D341Med (cell line): ENCODE results near the gene NHERF2.

Experiments
- DNase-seq: peaks from one replicate; pipeline ENCODE4 v3.0.0; 2012; ENCODE audit warnings: low spot score

Gene NHERF2

DNA sequence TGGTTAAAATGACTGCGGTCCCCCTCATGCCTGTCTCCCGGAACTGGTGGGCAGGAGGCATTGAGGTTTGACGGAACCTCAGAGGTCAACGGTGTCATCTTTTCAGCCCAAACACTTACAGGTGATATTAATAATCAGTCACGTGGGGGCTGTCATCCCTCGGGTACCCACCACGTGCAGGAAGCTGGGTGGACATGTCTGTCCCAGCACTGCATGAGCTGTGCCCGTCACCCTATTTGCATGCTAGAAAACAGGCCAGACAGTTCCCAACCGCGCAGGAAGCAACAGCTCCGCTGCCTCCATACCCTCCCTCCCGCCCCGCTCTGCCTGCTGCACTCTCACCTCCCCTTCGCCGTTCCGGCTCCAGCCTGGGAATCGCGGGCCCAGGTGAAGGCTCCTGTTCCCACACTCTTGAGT is 35.6 kb upstream of the NHERF2 start:
- DNase-seq, result no peak

DNA sequence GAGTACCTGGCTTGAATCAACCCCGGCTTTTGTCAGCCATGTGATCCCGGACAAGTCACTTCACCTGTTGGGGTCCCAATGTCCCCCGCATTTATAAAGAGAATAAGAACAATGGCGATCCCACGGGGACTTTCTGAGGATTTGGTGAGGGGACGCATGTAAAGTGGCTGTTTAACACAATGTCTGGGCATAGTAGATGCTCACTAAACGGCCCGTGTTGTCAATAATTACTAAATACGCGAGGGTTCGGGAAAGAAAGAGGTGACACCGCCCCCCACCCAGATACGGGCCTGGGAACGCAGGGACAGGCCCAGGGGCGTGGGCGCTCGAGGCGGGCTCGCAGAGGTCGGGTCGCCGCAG is 35.1 kb upstream of the NHERF2 start:
- no peak for DNase-seq

DNA sequence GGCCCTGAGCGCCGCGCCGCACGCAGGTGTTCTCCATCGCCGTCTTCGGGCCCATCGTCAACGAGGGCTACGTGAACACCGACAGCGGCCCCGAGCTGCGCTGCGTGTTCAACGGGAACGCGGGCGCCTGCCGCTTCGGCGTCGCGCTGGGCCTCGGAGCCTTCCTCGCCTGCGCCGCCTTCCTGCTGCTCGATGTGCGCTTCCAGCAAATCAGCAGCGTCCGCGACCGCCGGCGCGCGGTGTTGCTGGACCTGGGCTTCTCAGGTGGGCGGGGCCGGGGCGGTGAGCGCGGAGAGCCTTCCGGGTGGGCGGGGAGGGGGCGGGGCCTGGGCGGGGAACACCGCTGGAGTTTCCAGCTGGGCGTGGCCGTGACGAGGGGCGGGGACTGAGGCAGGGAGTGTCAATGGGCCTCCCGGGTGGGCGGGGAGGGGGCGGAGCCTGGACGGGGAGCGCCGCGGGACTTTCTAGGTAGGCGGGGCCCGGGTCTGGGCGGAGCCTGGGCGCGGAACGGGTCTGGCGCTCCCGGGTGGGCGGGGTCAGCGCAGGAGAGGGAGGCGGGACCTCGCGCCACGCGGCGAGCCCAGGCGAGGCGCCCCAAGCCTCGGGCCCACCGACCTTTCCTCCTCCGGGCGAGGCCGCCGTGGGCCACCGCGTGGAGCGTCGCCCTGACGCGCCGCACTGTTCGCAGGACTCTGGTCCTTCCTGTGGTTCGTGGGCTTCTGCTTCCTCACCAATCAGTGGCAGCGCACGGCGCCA is 34.6 kb upstream of the NHERF2 start:
- no peak for DNase-seq

- DNase-seq, result no peak
Measured at GRCh38 chr16:1992704-1993317, 33.9 kb upstream of the NHERF2 start.

GRCh38 chr16:1993731-1994131 is 33.0 kb upstream of the NHERF2 start:
- DNase-seq, result no peak

GRCh38 chr16:1997494-1998359 is 29.0 kb upstream of the NHERF2 start:
- no peak for DNase-seq

DNA sequence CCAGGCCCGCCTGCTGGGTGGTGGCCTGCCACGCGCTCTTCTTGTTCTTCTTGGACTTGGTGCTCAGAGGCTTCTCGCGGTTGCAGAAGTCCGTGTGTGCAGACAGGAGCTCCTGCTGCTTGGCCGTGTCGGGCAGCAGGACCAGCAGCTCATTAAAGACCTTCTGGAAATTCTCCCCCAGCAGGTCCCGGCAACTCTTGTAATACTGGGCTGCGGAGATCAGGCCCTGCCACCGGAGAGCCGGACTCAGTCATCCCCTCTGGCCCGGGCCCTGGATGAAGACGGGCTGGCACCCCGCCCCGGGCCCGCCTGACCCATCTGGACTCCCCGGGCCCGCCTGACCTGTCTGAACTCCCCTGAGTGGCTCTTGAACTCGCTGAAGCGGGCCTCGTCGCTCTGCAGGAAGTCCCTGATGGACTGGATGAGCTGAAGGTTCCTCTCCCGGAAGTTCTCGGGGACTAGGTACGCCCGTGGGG is 28.3 kb upstream of the NHERF2 start:
- no peak for DNase-seq

- DNase-seq, result no peak
Measured at GRCh38 chr16:1998852-1999801, 27.6 kb upstream of the NHERF2 start.

- no peak for DNase-seq
Measured at GRCh38 chr16:1999866-2000514, 26.7 kb upstream of the NHERF2 start.

- no peak for DNase-seq
Measured at GRCh38 chr16:2001035-2001434, 25.7 kb upstream of the NHERF2 start.

GRCh38 chr16:2001456-2002355 is 25.0 kb upstream of the NHERF2 start:
- DNase-seq, result no peak

DNA sequence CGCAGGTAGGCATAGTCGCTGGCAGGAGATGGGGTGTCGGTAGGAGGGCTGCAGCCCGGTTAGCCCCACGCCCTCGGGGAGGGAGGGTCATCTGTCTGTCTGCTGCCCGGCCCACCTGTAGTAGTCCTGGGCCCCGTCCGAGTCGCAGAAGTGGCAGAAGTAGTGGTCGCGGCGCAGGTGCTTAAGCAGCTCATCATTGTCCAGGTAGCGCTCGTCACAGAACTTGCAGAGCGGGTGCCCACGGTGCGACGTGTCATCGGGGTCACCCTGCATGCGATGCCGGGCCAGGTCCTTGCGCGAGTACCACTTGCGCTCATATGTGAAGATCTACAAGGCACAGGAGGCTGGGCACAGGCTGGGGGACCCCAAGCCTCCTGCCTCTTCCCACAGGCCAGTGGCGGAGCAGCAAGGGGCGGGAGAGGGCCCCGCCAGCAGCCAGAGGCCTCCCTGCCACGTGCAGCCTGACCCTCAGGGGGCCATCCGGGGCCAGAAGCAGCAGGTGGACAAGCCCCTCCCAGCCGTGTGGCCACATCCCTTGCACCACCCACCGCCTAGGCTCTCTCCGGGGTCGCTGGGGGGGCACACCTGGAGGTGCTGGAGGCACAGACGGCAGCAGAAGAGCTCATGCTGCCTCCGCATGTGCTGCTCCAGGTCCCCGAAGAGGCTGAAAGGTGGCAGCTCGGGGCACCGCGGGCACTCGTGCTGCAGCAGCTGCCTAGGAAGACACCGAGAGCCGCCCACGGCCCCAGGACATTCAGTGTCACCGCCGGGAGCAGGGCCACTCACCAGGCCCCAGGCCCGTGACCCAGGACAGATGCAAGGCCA is 24.1 kb upstream of the NHERF2 start:
- no peak for DNase-seq

DNA sequence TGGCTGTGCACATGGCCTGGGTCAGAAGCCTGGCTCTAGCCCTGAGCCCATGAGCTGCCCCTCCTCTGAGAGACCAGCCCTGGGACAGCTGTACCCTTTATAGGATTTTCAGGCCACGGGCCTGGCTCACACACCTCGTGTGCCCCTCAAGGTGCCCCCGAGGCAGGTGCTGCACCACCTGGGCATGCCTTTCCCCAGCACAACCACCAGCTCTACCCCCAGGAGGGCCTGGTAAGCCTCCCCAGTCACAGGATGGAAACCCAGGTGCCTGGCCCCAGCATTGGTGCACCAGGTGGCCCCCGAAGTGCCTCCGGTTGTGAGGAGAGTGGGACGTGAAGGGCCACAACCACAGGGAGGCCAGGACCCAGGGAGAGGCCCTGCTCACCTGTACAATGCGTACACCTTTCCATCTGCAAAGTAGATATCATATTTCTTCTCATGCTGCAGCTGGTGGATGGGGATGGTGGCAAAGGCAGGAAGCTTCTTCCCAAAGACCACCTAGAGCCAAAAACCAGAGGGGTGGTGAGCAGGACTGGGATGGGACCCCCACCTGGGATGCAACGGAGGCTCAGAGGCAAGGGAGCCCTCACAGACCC is 23.4 kb upstream of the NHERF2 start:
- DNase-seq, result no peak

DNA sequence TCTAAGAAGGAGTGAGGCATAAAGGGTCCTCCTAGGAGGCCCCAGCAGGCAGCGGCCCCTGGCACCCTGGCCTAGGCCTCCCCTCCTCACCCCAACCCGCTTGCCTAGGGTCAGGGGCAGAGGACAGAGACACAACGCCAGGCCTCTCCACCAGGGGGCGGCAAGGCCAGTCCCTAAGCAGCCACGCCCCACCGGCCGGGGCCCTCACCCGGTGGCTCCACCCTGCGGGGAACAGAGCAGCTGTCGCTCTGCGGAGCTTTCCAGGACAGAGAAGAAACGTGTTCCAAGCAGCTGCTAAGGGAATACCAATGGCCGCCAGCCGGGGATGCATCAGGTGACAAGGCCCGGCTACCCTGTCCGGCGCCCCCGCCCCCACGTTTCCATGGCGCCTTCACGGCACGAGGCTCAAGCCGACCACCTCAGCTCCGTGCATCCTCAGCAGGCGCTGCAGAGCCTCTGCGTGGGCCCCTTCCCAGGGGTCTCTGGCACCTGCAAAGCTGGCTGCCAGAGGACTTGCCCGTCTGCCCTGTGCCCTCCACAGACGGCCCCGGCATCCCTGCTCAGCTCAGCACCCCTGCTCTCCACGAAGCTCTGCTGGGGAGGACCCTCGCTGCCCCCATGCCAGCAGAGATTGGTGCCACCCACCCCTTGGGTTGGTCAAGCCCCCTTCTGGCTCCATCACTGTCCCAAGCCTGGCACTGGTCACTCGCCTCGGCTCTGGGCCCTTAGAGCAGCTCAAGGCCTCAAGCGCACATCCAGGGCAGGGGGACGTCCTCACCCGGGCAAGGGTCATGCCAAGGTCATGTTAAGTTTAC is 22.7 kb upstream of the NHERF2 start:
- peak; percentile 96 for DNase-seq

GRCh38 chr16:2004795-2005517 is 21.7 kb upstream of the NHERF2 start:
- peak; percentile 63 for DNase-seq

GRCh38 chr16:2005646-2006045 is 21.1 kb upstream of the NHERF2 start:
- no peak for DNase-seq

- no peak for DNase-seq
Measured at GRCh38 chr16:2006317-2006716, 20.4 kb upstream of the NHERF2 start.
